Colon (tissue), 2 donors: Measurements from ENCODE around the gene RHD.
"Not testable (repeated sequence)": the region's sequence is repeated elsewhere in the genome, so short reads cannot be mapped to it uniquely, and the experiment has no call there.

Experiments used
- FAIRE-seq: peaks from 2 replicates; lab custom pipeline; 2012; peaks lifted over from hg19 to GRCh38; lab: Jason Lieb, UNC
- donor health status: control.
- donor health status: control.

Gene RHD

DNA sequence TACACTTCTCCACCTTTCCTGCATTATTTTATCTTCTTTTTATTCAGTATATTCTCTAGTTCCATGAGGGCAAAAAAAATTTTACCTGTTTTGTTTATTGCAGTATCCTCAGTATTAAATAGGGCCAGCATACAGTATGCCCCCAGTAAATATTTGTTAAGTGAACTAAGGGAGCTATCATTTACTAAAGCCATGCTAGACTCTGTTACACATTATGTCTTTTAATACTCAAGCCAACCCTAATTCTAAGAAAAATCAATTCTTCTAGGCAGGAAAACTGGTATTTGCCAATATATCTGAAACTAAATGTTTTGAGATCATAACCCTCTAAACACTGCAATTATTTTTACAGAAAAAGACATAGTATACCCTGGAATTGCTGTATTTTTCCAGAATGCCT, 84.1 kb downstream of the RHD start:
- no peak for FAIRE-seq

DNA sequence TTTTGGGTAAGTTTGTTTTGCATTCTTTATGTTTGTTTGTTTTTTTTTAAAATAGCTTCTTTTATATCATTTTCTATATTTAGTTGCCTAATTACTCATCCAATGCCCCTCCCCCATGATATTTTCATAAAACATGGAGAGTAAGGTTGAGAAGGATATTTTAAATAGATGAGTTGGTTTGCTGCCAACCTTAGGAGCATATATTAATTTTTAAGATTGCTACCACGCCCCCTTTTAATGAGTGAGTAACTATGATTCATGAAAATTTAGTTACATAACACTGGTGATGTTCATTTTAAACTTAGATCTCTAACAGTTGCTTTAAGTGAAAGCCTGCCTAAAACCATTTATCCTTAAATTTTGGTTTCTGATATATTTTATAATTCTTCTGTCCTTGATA, 84.5 kb downstream of the RHD start:
- FAIRE-seq: no peak

DNA sequence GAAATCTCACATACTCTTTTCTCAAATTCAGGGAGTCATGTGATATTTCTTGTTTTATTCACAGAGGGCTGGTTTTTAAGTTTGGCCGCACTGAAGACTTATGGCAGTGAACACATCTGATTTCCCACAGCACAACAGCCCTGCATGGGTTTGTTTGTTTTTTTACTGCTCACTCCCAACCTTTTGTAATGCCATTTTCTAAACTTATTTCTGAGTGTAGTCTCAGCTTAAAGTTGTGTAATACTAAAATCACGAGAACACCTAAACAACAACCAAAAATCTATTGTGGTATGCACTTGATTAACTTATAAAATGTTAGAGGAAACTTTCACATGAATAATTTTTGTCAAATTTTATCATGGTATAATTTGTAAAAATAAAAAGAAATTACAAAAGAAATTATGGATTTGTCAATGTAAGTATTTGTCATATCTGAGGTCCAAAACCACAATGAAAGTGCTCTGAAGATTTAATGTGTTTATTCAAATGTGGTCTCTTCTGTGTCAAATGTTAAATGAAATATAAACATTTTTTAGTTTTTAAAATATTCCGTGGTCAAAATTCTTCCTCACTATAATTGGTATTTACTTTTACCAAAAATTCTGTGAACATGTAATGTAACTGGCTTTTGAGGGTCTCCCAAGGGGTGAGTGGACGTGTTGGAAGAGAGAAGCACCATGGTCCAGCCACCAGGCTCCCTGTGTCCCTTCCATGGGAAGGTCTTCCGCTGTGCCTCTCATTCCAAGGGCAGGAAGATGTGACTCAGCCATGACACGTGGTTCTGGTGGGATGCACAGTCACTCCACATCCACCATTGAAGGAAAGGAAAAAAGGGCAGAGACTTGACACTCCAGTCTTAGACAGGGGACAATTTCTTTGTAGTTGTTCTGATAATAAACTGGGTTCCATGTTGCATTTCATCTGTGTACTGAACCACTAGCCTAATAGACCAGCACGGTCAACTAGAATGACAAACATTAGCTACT, 88.6 kb downstream of the RHD start:
- FAIRE-seq: no peak

DNA sequence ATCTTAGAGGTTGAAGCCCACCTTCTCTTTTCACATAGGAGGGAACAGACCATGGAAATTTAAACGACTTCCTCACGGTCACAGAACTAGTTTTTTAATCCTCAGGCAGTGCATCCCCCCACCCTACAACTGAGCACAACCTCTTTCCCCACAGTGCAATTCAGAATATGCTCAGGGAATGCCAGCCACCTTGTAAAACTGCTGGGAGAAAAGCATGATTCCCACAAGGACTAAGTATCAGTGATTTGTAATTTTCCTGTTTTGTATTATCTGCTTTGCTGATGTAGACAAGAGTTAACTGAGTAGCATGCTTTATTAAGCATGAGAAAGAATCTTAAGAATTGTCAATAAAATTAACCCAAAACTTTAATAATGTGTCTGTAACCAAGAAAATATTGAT, 89.6 kb downstream of the RHD start:
- no peak for FAIRE-seq

DNA sequence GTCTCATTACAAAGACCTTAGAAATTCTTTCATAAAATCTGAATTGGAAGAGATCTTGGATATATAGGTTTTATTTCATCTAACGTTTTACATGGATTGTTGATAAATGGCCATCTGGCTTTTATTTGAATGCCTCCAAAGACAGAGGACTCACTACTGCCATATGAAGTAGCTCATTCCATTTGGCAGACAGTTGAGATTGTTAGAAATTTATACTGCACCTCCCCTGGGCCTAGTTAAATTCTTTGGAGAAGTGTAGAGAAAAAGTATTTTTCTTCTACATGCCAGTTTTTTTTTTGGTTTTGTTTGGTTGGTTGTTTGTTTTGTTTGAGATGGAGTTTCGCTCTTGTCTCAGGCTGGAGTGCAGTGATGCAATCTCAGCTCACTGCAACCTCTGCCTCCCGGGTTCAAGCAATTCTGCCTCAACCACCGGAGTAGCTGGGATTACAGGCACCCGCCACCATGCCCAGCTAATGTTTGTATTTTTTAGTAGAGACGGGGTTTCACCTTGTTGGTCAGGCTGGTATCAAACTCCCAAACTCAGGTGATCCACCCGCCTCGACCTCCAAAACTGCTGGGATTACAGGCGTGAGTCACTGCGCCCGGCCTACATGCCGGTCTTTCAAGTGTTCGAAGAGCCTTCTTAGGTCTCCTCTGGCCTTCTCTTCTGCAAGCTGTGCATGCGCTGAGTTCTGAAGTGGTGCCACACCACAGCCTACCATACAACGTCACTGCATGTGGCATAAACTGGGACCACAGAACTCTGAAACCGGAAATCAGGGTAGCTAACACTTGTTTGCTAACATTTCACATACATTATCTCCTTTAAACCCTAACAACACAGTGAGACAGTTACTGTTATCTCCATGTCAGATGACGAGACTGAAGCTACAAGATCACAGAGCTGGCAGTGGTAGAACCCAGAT, 90.6 kb downstream of the RHD start:
- not testable (repeated sequence) for FAIRE-seq

DNA sequence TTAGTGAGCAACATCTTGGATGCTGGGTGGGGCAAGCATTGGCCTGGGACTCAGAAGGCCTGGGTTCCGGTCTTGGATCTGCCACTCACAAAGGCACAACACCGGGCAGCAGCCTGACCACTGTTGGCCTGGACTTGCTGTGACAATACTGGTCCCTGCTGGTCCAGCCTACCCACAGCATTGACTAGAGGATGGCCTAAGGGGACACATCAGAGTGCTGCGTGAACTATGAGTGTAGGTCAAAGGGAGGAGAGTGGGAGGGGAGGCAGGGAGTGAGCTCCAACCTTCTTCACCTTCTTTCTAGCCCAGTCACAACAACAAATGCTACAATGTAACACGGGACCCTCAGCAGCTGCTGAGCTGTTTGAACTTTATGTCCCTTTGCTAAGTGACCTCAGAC, 96.9 kb downstream of the RHD start:
- FAIRE-seq: no peak

DNA sequence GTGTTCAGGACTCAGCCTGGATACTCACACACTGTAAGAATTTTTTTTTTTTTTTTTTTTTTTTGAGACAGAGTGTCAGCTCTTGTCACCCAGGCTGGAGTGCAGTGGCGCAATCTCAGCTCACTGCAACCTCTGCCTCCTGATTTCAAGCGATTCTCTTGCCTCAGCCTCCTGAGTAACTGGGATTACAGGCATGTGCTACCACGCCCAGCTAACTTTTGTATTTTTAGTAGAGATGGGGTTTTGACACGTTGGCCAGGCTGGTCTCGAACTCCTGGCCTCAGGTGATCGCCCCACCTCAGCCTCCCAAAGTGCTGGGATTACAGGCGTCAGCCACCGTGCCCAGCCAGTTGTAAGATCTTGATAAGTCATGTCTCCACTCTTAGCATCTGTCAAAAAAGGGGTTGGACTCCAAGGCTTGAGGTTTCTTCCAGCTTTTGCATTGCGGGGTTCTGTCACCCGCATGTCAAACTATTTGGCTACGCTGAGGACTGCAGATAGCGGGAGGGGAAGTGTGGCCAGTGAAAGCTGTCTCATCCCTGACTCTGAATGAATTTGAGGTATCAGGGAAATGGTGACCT, 97.5 kb downstream of the RHD start:
- not testable (repeated sequence) for FAIRE-seq

DNA sequence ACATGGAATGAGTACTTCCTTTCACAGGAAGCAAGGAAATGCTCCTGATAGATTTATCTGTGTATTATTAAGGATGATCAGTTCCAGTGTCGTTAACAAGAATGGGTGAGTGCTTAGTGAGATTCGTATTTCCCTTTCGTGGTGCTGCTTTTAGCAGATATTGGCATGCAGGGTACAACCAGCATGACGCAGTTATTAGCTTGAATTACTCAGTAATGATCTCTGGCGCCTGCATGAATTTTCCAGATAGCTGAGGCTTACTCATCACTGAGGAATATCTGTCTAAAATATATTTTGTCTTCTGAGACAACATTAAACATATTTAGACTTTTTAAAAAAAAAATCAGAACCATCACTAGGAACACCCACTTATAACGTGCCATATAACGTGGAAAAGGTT, 99.4 kb downstream of the RHD start:
- not testable (repeated sequence) for FAIRE-seq

DNA sequence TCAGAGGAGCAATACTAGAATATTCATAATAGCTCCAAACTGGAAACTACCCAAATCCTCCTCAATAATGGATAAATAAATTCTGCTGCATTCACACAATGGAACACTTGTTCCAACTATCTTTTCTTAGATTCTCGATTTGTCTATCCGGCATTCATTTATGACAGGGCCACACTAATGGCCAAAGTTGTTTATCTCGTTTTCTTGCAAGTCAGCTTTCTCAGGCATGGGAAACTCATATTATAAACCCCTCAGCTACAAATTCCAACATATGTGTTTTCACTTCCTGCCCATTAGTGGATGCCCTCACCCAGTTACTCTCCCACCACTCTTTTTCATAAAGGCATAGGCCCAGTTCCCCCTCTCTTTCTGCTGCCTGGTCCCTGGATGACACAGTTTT, 106.1 kb downstream of the RHD start:
- FAIRE-seq: not testable (repeated sequence)
